Measurements from ENCODE around the gene DCAKD.
"Not testable (repeated sequence)": the region's sequence is repeated elsewhere in the genome, so short reads cannot be mapped to it uniquely, and the experiment has no call there.

DCAKD gene

DNA sequence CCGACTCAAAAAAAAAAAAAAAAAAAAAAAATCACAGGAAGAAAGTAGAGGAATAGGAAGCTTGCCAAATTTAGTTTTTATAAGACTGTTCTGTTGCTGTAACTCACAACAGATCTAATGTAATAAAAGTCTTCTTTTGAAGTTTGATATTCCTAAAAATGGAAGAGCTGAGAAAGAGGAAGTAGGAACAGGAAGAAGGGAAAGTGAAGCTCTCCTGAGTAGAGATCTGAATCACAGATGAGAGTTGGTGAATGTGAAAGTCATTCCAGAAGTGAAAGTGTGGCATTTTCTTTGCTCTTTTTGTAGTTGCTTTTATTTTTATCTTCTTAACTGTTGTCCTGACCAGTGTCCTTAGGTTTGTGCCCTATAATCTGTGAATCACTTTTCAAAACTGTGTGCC, 11.8 kb upstream of the DCAKD start:
- no peak for DNase-seq

DNA sequence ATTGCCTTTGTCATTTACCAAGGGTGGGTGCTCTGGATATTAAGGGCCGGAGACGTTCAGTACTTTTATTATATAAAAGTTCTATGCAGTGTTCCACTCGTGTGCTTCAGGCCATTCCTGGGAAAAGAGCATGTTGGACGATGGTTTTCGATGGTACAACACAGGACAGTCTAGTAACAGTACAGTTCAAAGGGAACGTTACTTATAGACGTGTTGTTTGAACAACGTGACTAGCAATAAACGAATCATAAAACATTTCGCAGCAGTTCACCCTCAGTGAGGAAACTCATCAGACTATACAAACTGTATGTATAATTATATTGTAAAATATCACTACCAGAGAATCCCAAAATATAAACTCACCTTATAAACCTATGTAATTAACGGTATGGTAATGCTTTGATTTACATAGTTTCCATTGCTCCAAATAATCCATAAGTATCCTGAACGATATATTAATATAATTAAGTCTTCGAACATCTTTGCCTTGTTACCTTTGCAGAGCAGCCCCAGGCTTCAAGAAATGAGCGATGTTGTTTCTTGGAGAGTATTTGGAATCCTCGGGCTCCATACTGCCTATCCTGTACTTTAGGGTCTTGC, 10.3 kb upstream of the DCAKD start:
- no peak for DNase-seq

DNA sequence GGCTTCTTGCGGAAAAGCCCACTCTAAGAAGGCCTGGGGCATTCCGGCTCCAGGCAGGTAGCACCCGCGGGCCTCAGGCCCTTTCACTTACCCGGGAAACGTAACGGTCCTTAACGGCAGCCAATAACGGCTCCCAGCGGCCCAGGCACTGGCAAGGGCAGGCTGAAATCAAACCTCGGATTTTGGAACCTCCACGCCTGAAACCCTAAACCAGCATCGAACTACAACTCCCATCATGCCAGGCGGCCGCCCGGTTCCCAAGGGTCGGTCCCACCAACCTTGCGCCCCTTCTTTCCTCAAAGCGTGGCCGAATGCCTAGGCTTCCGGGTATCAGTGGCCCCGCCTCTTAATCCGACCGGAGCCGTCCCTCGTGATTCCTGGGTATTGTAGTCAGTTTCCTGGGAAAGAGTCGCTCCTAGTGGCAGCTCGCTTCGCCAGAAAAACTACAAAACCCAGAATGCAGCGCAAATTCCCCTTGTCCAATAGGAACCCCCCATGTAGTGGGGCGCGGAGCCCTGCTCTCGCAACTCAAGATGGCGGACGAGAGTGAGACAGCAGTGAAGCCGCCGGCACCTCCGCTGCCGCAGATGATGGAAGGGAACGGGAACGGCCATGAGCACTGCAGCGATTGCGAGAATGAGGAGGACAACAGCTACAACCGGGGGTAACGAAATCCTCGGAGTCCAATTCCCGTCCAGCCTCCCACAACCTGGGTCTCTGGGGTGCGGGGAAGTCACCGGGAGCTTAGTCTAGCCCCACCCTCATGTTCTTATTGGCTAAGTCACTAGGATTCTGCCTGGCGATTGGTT, 9.6 kb upstream of the DCAKD start, which contains the start of gene NMT1:
TSS of gene NMT1 (plus strand) at position 521 of the 809 bp plus-strand sequence. CDS start at position 534, 13 bp downstream.
- peak; percentile 100 for DNase-seq

DNA sequence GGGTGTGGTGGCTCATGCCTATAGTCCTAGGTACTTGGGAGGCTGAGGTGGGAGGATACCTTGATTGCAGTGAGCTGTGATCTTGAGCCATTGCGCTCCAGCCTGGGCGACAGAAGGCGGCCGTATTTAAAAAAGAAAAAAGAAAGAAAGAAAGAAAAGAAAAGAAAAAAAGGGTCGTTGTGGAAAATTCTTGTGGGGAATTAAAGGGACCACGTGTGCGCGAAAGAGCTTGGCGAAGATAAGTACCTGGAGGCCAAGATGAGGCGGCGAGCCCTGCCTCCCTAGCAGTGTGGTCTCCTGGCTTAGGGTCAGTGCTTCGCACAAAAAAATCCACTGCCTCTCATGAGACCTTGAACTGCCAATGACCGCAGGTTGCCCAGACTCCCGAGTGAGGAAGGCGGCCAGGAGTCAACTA, 9.0 kb upstream of the DCAKD start:
- no peak for DNase-seq

DNA sequence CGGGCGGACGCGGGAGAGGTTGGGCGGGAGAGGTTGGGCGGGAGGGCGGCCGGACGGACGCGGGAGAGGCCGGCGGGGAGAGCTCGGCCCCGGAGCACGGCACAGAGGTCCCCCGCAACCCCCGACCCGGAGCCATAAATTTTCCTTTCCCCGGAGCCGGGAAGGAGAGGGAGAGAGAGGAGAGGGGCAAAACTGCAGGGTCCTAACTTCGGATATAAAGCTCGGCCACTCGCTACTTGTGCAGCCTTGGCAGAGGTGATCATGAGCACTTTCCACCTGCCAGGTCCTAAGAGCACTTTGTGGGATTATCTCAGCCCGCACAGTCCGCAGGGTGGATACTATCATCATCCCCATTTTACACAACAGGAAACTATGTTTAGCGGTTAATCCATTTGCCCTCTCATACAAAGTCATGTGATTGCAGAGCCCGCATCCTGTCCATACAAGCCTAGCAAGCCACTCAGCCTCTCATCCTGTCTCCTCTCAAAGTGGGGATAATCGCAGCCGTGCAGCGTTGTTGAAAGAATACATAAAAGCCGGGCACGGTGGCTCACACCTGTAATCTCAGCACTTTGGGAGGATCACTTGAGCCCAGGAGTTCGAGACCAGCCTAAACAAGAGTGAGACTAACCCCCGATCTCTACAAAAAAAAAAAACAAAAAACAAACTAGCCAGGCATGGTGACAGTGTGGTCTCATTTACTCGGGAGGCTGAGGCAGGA, 780 bp upstream of the DCAKD start:
- DNase-seq, result peak; percentile 72

DNA sequence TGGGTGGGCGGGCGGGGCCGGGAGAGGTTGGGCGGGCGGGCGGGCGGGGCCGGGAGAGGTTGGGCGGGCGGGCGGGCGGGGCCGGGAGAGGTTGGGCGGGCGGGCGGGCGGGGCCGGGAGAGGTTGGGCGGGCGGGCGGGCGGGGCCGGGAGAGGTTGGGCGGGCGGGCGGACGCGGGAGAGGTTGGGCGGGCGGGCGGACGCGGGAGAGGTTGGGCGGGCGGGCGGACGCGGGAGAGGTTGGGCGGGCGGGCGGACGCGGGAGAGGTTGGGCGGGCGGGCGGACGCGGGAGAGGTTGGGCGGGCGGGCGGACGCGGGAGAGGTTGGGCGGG, 254 bp upstream of the DCAKD start:
- not testable (repeated sequence) for DNase-seq

DNA sequence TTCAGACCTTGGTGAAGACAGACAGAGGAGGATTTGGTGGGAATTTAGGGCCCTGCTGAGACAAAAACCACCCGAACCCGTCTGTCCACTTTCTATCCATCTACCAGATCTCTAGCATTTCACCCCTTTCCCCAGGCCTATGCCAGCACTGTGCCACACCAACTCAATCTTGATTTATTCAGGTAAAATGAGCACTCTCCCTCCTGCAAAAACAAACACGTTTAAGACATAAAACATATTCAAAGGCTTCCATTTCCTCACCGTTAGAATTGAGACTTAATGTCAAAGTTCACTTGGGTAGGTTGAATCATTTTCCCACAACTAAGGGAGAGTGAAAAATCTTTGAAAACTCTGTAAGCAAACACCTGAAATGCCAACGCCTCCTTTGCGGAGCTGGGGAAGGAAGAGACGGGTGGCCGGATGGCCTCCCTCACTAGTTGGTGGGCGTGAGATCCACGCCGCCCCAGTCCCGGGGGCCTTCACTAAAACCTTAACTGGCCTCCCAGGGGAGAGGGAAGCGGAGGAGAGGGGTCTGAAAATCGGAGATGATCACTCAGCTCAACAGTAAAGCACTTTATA, 862 bp downstream of the DCAKD start:
- DNase-seq, result peak; percentile 45

DNA sequence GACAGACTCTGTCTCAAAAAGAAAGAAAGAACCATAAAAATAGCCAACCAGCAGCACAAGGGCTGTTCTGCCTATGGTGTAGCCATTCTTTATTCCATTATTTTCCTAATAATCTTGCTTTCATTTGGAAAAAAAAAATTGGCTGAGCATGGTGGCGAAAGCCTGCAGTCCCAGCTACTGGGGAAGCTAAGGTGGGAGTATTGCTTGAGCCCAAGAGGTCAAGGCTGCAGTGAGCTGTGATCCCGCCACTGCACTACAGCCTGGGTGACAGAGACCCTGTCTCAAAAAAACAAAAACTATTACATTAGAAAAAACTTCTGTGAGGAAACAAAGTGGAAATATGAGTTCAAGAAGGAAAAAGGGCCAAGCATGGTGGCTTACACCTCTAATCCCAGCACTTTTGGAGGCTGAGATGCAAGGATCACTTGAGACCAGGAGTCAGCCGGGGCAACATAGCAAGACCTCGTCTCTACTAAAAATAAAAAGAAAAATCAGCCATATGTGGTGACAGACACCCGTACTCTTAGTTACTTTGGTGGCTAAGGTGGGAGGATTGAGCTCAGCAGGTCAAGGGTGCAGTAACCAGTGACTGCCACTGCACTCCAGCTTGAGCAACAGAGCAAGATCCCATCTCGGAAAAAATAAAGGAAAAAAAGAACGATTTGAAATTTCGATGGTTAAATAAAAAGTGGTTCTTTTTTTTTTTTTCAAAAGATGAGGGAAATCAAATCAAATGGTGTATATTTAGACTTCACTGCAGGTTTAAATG, 2.5 kb downstream of the DCAKD start:
- DNase-seq, result no peak

DNA sequence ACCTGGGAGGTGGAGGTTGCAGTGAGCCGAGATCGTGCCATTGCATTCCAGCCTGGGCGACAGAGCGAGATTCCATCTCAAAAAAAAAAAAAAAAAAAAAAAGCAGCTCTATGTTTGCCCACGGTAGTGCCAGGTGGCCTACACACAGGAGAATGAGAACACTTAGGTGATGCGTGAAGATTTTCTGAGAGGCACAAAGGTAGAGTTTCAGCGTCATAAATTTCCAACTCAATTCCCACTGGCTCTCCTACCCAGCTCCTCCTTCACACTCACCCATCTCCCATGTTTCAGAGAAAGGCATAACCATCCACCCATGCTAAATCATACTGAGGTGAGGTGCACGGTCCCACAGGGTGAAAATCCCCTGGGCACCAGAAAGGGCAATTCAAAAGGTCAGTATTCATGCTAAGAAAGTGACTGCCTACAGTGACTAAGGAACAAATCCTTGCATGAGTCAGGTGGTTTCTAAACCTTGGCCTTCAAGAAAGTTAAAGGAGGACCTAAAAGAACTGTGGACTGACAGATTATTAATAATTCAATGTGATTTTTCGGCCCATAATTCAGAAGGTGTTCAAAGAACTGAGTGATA, 4.8 kb downstream of the DCAKD start:
- DNase-seq, result no peak

DNA sequence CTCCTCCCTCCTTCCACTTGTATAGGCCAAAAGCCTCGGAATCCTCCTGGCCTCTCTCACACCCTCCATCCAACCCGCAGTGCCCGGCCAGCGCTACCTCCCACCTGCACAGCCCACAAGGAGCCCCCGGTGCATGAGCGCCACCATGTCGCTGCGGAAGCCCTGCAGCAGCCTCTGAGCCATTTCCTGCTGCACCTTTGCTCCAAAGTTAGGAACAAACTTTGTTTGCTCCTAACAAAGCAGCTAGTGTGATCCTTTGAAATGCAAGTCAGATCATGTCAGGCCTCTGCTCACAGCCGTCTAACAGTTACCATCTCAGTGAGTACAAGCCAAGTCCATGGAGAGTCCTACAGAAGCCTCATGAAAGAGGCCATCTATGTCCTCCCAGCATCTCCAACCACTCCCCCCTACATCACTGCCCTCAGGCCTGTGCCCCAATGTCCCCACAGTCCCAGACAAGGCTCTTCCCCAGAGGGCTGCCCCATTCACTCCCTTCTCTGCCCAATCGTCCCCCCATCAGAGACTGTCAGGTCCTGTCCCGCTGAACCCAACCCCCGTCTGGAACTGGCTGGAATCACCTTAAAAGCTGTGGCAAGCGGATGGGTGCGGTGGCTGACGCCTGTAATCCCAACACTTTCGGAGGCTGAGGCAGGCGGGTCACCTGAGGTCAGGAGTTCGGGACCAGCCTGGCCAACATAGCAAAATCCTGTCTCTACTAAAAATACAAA, 7.5 kb downstream of the DCAKD start:
- no peak for DNase-seq

DNA sequence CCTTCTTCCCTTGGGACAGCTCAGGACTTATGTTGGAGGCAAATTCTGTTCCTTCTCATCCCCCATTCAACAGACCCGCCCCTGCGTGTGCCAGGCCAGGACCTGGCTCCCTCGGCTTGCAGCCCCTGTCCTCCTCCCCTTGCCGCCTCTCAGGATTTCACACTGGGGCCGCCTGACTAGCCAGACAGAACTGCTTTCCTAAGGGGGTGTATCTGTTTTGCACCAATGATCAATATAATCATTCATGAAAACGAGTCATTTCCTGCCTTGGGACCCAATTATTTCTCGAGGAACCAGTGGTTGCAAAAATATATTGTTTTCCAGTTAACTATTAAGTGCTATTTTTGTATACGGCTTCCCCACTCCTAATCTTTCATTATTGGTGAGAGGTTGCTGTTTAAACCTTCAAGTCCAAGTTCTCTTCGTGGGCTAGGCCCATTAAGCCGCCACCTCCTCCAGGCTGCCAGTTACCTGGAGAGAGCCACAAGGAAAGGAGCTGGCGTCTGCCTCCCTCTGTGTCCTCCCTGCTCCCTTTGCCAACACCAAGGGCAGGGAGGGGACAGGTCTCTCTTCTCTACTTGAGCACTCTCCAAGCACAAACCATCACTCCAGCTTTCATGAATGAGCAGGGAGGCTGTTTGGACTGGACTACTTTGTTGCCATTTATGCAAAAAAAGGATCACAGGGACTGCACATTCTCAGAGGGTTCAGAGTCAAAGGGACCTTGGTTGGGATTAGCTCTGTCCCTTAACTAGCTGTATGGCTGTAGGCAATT, 8.9 kb downstream of the DCAKD start:
- DNase-seq, result no peak

DNA sequence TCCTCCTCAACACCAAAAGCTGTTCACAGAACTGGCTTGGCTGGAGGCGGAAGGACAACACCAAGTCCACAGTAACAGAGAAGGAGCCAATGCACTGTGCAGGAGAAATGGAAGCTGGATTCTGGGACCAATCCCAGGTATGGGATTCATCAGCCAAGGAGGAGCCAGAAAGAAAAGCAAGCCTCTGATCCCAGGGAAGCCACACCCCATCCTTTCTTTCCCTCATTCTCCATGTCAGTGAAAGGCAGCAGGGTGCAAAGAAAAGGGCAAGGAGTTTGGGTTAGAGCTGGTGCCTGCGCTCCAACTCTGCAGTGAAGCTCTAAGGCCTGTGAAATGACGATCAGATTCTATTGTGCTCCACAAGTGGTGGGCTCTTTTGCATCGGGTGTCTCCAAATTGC, 11.0 kb downstream of the DCAKD start:
- DNase-seq, result no peak

DNA sequence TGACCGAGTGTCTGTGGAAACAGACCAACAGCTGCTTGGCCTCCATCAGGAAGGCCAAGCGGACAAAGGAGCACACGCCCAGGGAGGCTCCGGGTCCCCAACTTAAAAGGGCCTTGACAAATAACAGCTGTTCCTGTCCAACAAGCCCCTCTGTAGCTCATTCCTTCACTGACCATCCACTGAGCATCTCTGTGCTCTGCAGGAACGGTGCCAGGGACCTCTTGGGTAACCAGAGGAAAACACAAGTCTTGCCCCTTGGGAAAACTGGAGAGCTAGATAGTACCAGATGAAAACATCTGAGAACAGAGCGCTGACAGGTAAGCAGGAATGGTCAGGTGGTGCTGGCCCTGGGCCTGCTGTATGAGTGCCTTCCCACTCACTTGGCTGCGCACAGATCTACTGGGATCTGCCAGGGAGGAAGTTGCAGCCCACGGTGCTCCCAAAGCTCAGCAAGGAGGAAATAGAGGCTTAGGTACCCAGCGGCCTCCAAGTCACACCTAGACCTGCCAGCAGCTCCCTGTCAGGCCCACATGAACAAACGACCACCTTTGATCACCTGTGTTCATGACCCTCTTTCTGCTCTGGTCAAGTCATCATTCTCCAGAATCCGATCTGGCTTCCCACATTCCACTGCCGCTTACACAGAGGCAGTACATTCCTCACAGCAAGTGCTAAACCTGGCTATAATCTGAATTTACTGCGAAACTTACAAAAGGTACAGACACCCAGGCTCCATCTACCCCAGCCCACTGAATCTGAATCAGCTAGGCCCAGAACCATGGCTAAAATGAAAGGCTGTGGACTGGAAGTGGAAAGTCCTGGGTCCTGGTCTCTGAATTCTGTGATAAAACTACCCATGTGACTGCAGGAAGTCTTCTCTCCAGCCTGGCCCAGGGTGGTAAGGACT, 12.5 kb downstream of the DCAKD start:
- DNase-seq, result no peak

DNA sequence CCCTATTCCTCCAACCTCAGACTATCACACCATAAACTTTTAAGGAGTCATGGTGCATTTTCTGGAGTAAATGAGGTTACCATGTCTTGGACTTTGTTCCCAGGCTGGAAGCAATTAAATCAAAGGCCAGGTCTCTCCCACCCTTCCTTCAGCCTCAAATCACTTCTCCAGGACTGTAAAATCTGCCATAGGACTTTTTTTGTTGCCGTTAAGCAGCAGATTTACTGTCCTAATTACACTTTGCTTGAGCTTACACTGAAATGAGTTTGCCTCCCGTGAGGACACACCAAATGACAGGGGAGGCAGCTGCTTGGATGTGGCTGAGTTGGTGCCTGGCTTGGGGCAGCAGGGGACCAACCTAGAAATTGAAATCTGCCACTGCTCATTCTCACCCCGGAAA, 14.7 kb downstream of the DCAKD start:
- DNase-seq, result no peak

DNA sequence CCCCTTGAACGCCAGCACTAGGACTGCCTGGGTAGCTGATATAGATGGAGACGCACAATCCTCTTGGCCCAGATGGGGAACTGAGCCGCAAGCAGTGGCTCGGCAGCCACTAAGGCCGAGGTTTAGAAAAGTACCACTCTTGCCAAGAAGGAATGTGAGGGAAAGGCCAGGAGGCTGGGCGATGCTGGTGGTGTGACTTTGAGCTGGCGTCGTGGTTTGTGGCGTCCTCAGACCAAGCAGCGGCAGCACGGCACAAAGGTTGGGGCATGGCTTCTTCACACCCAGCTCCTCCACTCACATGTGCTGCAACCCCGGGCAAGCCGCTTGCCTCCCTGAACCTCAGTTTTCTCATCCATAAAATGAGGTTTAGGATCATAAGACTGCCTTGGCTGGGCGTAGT, 15.6 kb downstream of the DCAKD start:
- DNase-seq, result no peak

DNA sequence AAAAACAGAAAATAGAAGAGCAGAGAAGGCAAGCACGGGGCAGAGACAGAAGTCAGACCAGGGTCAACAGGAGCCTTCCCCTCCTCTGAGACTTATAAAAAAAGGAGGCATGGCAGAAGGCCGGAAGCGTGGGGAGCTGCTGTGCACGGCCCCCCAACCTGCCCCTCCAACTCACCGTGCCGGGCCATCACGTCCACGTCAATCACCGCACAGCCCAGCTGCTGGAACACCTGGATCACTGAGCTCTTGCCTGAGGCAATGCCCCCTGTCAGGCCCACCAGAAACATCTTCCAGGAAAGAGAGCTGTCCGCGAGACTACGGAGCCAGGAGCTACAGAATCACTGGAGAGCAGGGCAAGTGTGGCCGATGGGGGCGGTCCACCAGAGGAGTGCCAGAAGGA, 16.8 kb downstream of the DCAKD start:
- no peak for DNase-seq

DNA sequence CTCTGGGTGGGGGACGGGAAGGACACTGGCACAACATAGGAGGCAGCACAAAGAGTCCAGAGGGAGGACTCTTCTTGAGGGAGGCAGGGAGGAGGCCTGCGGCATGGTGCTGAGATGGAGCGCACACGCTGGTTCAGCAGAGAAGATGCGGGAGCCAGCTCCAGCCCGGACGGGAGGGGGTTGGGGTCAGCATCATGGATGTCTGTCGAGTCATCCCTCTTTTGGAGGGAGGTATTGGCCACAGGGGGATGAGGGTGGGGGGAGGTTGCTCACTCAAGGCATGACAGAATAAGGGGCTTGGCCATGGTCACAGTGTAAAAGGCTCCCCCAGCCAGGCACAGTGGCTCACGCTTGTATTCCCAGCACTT, 19.3 kb downstream of the DCAKD start:
- no peak for DNase-seq

DNA sequence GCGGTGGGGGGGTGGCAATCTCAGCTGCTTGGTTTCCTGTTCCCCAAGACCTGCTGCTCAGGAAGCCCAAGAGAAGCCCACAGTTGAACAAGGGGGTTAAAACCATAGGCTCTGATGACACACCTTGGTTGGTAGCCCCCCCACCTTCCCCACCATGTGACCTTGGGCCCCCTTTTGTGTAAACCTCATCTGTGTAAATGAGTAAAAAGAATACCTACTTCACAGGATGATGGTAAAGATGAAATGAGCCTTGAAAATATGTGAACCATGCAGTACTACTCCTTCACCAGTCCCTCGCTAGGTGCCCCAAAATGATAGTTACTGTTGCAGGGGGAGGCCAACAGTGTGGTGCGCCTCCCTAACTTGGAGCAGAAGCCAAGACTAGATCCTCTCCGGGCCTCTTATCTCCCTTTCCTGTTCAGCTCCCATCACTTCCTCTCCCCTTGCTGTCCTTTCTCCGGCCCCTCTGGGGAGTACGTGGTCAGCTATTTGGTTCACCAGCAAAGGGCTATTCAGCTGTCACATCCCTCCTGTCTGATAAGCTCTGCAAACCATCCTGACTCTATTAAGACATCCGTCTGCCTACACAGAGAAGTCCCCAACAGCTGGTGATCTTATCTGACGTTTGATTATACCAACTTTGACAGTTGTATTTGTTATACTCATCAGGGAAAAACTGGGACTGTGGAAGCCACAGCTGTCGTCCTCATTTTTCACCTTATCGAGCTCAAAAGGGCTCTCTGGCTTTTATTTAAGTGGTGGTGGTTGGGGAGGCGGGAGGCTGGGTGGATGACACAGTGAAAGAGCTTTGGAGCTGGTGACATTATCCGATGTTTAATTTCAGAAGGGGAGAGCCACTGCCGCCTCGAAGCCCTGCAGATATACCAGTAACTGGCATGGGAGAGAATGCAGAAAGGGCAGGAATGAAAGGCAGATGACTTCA, 19.9 kb downstream of the DCAKD start:
- no peak for DNase-seq

DNA sequence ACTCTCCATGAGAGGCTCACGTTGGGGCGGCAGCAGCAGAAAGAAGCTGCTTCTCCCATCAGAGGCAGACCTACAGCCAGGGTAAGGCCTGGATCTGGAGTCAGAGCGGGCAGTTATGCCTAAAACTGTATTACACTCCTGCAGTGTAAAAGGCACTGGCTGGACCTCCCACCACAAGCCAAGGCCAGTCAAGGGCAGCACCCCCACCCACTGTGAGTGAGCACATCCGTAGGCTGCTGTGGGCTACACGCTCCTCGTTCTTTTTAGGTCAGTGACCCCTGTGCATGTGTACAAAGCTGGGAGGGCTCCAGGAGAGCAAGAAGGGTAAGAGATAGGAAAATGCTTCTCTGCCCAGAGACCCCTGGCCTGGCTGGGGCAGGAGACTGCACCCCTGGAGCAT, 20.7 kb downstream of the DCAKD start:
- DNase-seq, result no peak

Measured in NCI-H1436 (cell line).